Fibroblast of peridontal ligament (primary cell): ENCODE measurements around the gene ADARB2.
"Not testable (repeated sequence)": the region's sequence is repeated elsewhere in the genome, so short reads cannot be mapped to it uniquely, and the experiment has no call there.

Source experiments
- DNase-seq: peaks from one replicate; pipeline ENCODE4 v3.0.0-alpha.2; 2010; ENCODE audit errors: extremely low read depth

The ADARB2 gene

GRCh38 chr10:1358860-1359625 is 378.3 kb downstream of the ADARB2 start:
- DNase-seq = no peak

GRCh38 chr10:1358147-1358546 is 379.2 kb downstream of the ADARB2 start:
- DNase-seq = no peak

GRCh38 chr10:1356349-1356748 is 381.0 kb downstream of the ADARB2 start:
- no peak for DNase-seq

GRCh38 chr10:1354809-1355710 is 382.3 kb downstream of the ADARB2 start:
- no peak for DNase-seq

- DNase-seq = not testable (repeated sequence)
Observed at GRCh38 chr10:1352296-1352695, 385.0 kb downstream of the ADARB2 start.

- no peak for DNase-seq
Observed at GRCh38 chr10:1348773-1349050, 388.6 kb downstream of the ADARB2 start.

GRCh38 chr10:1347962-1348772 is 389.2 kb downstream of the ADARB2 start:
- DNase-seq = no peak

- DNase-seq = no peak
Observed at GRCh38 chr10:1347525-1347924, 389.8 kb downstream of the ADARB2 start.

GRCh38 chr10:1346201-1346600 is 391.1 kb downstream of the ADARB2 start:
- DNase-seq = no peak

- no peak for DNase-seq
Observed at GRCh38 chr10:1345368-1345767, 392.0 kb downstream of the ADARB2 start.

GRCh38 chr10:1344846-1345245 is 392.5 kb downstream of the ADARB2 start:
- no peak for DNase-seq

GRCh38 chr10:1344408-1344807 is 392.9 kb downstream of the ADARB2 start:
- DNase-seq = no peak

GRCh38 chr10:1343176-1343575 is 394.1 kb downstream of the ADARB2 start:
- DNase-seq = no peak

- not testable (repeated sequence) for DNase-seq
Observed at GRCh38 chr10:1341052-1341451, 396.3 kb downstream of the ADARB2 start.

GRCh38 chr10:1339396-1339795 is 397.9 kb downstream of the ADARB2 start:
- no peak for DNase-seq

- no peak for DNase-seq
Observed at GRCh38 chr10:1335642-1336041, 401.7 kb downstream of the ADARB2 start.

GRCh38 chr10:1333981-1334380 is 403.3 kb downstream of the ADARB2 start:
- DNase-seq = no peak

- DNase-seq = no peak
Observed at GRCh38 chr10:1331560-1331959, 405.8 kb downstream of the ADARB2 start.

GRCh38 chr10:1329622-1330021 is 407.7 kb downstream of the ADARB2 start:
- DNase-seq = no peak

GRCh38 chr10:1328981-1329614 is 408.2 kb downstream of the ADARB2 start:
- no peak for DNase-seq

GRCh38 chr10:1328161-1328823 is 409.0 kb downstream of the ADARB2 start:
- DNase-seq = no peak
